PFSK-1 (cell line): ENCODE data around the gene MINDY4.

ENCODE experiments used
- FOXP2 ChIP-seq: optimal IDR thresholded peaks from 2 replicates; pipeline ENCODE3; 2011; ENCODE audit warnings: borderline replicate concordance, control low read depth, inconsistent platforms; ENCODE audit not compliant: insufficient read depth; ENCODE audit errors: extremely low read length, extremely low read depth
- POLR2AphosphoS5 ChIP-seq: IDR thresholded peaks from 2 replicates; pipeline ENCODE4 v1.6.1; 2012; ENCODE audit warnings: low read depth, mild to moderate bottlenecking, control low read depth, low read length, moderate library complexity
- REST ChIP-seq, 2 experiments: IDR thresholded peaks; 2 replicates each; pipeline versions ENCODE4 v1.6.1 to v1.8.0; 2011 to 2012; ENCODE audit warnings: low read depth in 2 of 2, low read length in 2 of 2, control low read depth in 1 of 2, inconsistent platforms in 1 of 2, mild to moderate bottlenecking in 1 of 2, moderate library complexity in 1 of 2; ENCODE audit not compliant: insufficient read depth in 1 of 2
- SIN3A ChIP-seq: IDR thresholded peaks from 2 replicates; pipeline ENCODE4 v1.6.1; 2012; ENCODE audit warnings: mild to moderate bottlenecking, low read length, moderate library complexity, borderline replicate concordance; ENCODE audit not compliant: insufficient read depth
- TAF1 ChIP-seq: IDR thresholded peaks from 2 replicates; pipeline ENCODE4 v1.6.1; 2012; ENCODE audit warnings: low read length, control low read depth, borderline replicate concordance; ENCODE audit not compliant: insufficient read depth

DNA sequence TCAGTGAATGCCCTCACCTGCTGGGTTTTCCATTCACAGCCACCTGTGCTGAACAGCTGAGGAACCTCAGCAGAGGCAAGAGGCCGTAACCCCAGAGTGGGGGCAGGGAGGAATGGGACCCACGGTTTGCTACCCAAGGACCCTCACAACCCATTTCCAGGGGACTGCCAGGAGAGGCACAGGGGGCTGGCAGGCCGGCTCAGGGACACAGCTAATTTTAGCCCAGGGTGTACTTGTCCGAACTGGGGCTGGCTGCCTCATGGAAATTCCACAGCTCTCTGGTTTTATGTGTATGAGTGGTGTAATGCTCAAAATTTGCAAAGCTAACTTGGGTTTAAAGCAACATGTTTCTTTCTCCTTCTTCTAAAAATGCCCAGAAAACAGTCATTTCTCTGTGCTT lies 42.2 kb downstream of the MINDY4 start:
- TF ChIP-seq TAF1 (no peak), SIN3A (no peak), REST (IDR thresholded peaks at IDR 0.05; ENCODE audit: insufficient read depth in 1 of 2, low read depth in 2 of 2, low read length in 2 of 2) (no peak), FOXP2 (no peak), POLR2AphosphoS5 (no peak)
